Esophagus muscularis mucosa (tissue), 4 donors: Measurements from ENCODE around the gene PLXNA1. TPM values are rescaled to one million over a fixed set of nuclear protein-coding genes. Genes with fewer than 3 reads are reported as not detected.

ENCODE experiments used
- DNase-seq: peaks from one replicate; pipeline ENCODE4 v3.0.0-alpha.2; 2017; ENCODE audit errors: extremely low spot score
- H3K27ac ChIP-seq, 4 donors: fragments of 200-600 bp; sonication (generic); replicated peaks in 1 of 4; 1 replicate in 3 of 4; 2 replicates in 1 of 4; pipeline ENCODE4 v1.5.1; 2016 to 2019; ENCODE audit warnings: mild to moderate bottlenecking in 1 of 4
- H3K27me3 ChIP-seq, 4 donors: fragments of 200-600 bp; sonication (generic); one replicate each; pipeline versions ENCODE4 v1.5.1 to v1.6.0; 2016 to 2019
- H3K36me3 ChIP-seq, 4 donors: fragments of 200-600 bp; sonication (generic); one replicate each; pipeline ENCODE4 v1.5.1; 2016 to 2019
- H3K4me1 ChIP-seq, 4 donors: fragments of 200-600 bp; sonication (generic); one replicate each; pipeline ENCODE4 v1.5.1; 2016 to 2019
- H3K4me3 ChIP-seq, 4 donors: fragments of 200-600 bp; sonication (generic); 1 replicate in 2 of 4; 2 replicates in 2 of 4; pipeline ENCODE4 v1.5.1; 2016 to 2019; ENCODE audit warnings: mild to moderate bottlenecking in 4 of 4, moderate library complexity in 1 of 4
- H3K9me3 ChIP-seq, 4 donors: fragments of 200-600 bp; sonication (generic); 1 replicate in 3 of 4; 2 replicates in 1 of 4; pipeline ENCODE4 v1.5.1; 2016 to 2019
- EP300 ChIP-seq: sonication (generic); formaldehyde crosslinking; IDR thresholded peaks from one replicate; pipeline ENCODE4 v1.6.1; 2017; ENCODE audit warnings: antibody characterized with exemption
- POLR2A ChIP-seq: fragments of 450-650 bp; IDR thresholded peaks from one replicate; pipeline ENCODE4 v1.6.1; 2017; ENCODE audit warnings: antibody characterized with exemption, moderate library complexity, mild to moderate bottlenecking, low read depth
- POLR2AphosphoS5 ChIP-seq, 2 donors: sonication (generic); formaldehyde crosslinking; IDR thresholded peaks; one replicate each; pipeline ENCODE4 v1.6.1; 2017; ENCODE audit warnings: antibody characterized with exemption in 2 of 2
- WGBS: methylation state at CpG from one replicate; pipeline ENCODE4 v1.1.5; 2018; 5-methylcytosine and 5-hydroxymethylcytosine counted together
- intact Hi-C: fragments of 100-400 bp; cut with DNase I; formaldehyde crosslinking; loops from one replicate; pipeline ENCODE4 v1.15.1; 2023
- total RNA-seq, 4 donors: library from RNA; depleted of rRNA; stranded (reverse); fragments of >200 nt; gene quantifications; one replicate each; pipeline versions ENCODE4 v1.1.0 to v1.2.1, GENCODE V29; 2016
- TF ChIP-seq, protein P1 (sequence below), 3 experiments: fragments of 200-600 bp in 2 of 3; fragments of 450-650 bp in 1 of 3; sonication (generic) in 2 of 3; IDR thresholded peaks; one replicate each; pipeline ENCODE4 v1.5.1; 2017 to 2019; ENCODE audit warnings: antibody characterized with exemption in 3 of 3, mild to moderate bottlenecking in 2 of 3, moderate library complexity in 1 of 3

Gene PLXNA1
- total RNA-seq, 4 donors from 2014 or later: 33.6 to 82.4 (median 47.0) TPM

DNA sequence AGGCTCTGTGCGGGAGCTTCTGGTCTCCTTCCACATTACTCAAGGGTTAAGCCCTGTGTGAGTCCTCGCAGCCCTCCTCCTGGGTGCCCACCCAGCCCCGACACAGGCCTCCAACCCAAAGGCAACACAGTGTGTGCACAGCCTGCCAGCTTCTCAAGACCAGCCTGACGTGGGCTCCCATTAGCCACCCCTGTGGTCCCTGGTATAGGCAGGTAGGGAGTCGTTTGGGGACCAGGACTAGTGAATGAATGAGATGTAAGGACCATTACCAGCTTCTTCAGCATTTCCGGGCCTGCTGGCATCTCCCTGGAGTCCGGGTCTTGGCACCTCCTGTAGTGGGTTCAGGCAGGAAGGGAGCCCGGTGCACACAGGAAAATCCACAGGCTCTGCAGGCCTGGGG is 20.2 kb upstream of the PLXNA1 start:
- Histone ChIP-seq H3K4me1 (peaks cover 17 to 21% (median 19%) of the 10 kb centered on the region in 4 donors), H3K36me3 (peaks cover 0 to 16% (median 5%) of the 10 kb centered on the region in 4 donors), H3K27me3 (no peaks in the 10 kb centered on the region), H3K9me3 (no peaks in the 10 kb centered on the region), H3K4me3 (no peak overlapping the region), H3K27ac (no peak overlapping the region)
- WGBS: 97% methylated on average over 6 of the region's 8 CpGs
- no peak for DNase-seq
- intact Hi-C loops: no loop called here
- TF ChIP-seq, protein P1, sequence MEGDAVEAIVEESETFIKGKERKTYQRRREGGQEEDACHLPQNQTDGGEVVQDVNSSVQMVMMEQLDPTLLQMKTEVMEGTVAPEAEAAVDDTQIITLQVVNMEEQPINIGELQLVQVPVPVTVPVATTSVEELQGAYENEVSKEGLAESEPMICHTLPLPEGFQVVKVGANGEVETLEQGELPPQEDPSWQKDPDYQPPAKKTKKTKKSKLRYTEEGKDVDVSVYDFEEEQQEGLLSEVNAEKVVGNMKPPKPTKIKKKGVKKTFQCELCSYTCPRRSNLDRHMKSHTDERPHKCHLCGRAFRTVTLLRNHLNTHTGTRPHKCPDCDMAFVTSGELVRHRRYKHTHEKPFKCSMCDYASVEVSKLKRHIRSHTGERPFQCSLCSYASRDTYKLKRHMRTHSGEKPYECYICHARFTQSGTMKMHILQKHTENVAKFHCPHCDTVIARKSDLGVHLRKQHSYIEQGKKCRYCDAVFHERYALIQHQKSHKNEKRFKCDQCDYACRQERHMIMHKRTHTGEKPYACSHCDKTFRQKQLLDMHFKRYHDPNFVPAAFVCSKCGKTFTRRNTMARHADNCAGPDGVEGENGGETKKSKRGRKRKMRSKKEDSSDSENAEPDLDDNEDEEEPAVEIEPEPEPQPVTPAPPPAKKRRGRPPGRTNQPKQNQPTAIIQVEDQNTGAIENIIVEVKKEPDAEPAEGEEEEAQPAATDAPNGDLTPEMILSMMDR (IDR thresholded peaks at IDR 0.05): no peak
- no peak for TF ChIP-seq POLR2A
- TF ChIP-seq POLR2AphosphoS5 (IDR thresholded peaks at IDR 0.05): no peak
- TF ChIP-seq EP300: no peak

DNA sequence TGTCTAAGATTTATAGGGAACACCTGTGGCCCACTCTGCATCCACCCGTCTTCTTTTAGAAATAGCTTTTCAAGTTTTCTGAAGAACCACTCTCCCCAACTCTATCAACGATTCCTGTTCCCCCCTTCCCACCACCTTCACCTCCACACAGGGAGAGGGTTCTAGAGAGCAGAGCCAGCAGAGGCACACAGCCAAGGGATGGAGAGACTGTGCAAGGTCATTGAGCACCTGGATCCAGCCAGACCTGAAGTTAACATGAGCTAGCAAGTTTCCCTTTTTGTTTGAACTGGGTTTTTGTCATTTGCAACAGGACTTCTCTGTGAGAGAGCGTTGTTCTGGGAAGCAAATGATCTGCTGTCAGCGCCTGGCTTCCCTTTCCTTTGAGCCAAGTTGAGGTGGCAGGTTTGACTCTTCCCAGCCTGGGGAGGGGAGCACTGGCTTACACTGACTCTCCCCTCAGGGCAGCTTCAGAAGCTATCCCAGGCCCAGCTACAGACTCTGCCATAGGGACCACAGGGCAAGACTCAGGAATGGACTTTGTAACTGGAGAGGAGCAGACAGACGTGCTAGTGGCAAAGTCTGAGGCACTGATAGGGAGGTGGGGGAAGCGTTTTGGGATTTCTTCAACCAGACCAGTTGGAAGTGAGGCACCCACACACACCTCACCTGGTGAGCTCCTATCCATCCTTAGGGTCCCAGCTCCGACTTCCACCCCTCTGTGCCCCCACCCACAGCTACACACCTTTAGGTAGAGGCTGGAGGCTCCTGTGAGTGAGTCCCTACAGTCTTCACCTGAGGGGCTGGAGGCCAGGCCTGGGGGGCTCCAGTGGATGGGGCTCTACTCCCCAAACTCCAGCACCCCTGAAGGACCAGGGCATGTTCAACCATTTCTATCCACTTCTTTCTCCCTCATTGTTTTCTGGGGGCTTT is 19.4 kb upstream of the PLXNA1 start:
- Histone ChIP-seq H3K4me3 (no peak overlapping the region), H3K27ac (no peak overlapping the region), H3K27me3 (no peaks in the 10 kb centered on the region), H3K36me3 (peaks cover 0 to 8% (median 3%) of the 10 kb centered on the region in 4 donors), H3K9me3 (no peaks in the 10 kb centered on the region), H3K4me1 (peaks cover 17 to 21% (median 19%) of the 10 kb centered on the region in 4 donors)
- intact Hi-C loops: no loop called here
- no peak for DNase-seq
- 92% methylated on average over 7 of the region's 7 CpGs for WGBS
- TF ChIP-seq, protein P1 (IDR thresholded peaks at IDR 0.05): no peak

DNA sequence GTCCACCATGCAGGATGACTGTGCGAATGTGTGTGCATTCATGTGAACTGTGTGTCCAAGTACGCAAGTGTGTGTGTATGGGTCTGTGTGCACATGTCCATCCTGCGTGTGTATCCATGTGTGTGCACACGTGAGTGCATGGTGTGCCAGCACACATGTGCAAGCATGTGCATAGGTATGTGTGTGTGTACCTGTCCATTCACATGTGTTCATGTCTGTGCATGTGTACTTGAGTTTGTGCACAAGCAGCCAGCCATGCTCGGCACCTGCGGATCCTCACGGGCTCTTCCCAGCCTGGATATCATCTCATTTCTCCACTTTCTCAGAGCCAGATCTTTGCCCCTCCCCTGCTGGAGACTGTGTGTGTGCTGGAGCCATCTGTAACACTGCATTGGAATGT is 18.7 kb upstream of the PLXNA1 start:
- H3K27ac ChIP-seq: no peak overlapping the region
- intact Hi-C loops: no loop called here
- H3K27me3 ChIP-seq: no peaks in the 10 kb centered on the region
- TF ChIP-seq EP300 (no peak), POLR2AphosphoS5 (IDR thresholded peaks at IDR 0.05) (no peak)
- DNase-seq: no peak
- H3K9me3 ChIP-seq: no peaks in the 10 kb centered on the region
- peaks cover 17 to 21% (median 19%) of the 10 kb centered on the region in 4 donors for H3K4me1 ChIP-seq
- 86% methylated on average over 7 of the region's 7 CpGs for WGBS
- peaks cover 0 to 7% (median 2%) of the 10 kb centered on the region in 4 donors for H3K36me3 ChIP-seq
- H3K4me3 ChIP-seq: no peak overlapping the region

DNA sequence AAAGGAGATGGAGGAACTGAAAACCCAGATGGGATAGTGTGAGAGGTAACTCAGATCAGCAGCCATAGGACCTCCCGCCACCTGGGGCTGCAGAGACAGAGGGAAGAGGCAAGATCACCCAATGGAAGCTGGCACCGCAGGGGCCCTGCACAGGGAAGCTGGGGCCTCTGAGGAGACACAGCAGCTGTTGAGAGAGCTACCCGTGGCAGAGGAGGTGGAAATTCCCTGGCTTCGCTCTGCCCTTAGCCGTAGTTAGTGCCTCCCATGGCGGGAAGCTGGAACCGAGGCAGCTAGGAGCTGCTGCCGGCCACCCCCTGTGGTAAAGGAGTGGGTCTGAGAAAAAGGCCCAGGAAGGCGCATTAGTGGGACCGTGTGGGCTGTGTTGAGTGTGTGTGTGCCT is 18.0 kb upstream of the PLXNA1 start:
- H3K4me3 ChIP-seq: no peak overlapping the region
- H3K9me3 ChIP-seq: no peaks in the 10 kb centered on the region
- WGBS: 81% methylated on average over 10 of the region's 10 CpGs
- H3K4me1 ChIP-seq: peaks cover 17 to 21% (median 19%) of the 10 kb centered on the region in 4 donors
- no peaks in the 10 kb centered on the region for H3K27me3 ChIP-seq
- no peak overlapping the region for H3K27ac ChIP-seq
- intact Hi-C loops: no loop called here
- DNase-seq: no peak
- no peak for TF ChIP-seq POLR2A
- no peak for TF ChIP-seq POLR2AphosphoS5 (IDR thresholded peaks at IDR 0.05)
- TF ChIP-seq EP300: no peak
- TF ChIP-seq, protein P1 (IDR thresholded peaks at IDR 0.05): no peak
- peaks cover 0 to 7% (median 1%) of the 10 kb centered on the region in 4 donors for H3K36me3 ChIP-seq

DNA sequence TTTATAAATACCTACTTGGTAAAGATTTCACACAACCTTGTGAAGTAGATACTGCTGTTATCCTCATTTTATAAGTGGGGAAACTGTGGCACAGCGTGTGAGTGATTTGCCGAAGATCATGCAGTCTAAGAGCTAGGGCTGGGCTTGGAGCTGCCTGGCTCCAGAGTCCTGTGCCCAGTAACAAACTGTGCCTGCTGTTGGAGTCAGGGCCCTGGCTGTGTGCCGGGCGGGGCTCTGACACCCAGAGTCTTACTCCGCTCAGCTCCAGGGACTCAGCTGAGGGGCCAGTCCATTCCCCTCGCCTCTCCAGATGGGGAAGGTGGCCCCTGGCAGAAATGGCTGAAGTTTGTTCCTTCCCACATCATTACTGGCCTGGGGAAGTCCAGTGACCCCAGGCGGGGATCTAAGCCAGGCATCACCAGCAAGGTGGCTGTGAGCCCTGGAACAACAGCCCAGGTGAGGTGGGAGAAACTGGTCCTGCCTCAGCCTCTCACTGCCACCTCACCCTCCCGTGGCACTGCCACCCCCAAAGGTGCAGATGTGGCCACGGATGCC is 17.3 kb upstream of the PLXNA1 start:
- TF ChIP-seq, protein P1 (IDR thresholded peaks at IDR 0.05): no peak
- TF ChIP-seq EP300: no peak
- no peak for TF ChIP-seq POLR2A
- no peak for TF ChIP-seq POLR2AphosphoS5 (IDR thresholded peaks at IDR 0.05)
- H3K27ac ChIP-seq: no peak overlapping the region
- 83% methylated on average over 3 of the region's 9 CpGs for WGBS
- no peaks in the 10 kb centered on the region for H3K27me3 ChIP-seq
- intact Hi-C loops: no loop called here
- peaks cover 0 to under 1% (median 0%) of the 10 kb centered on the region in 4 donors for H3K36me3 ChIP-seq
- no peaks in the 10 kb centered on the region for H3K9me3 ChIP-seq
- no peak for DNase-seq
- no peak overlapping the region for H3K4me3 ChIP-seq
- H3K4me1 ChIP-seq: peaks cover 15 to 18% (median 17%) of the 10 kb centered on the region in 4 donors
